ENCODE data around the gene MOCS3.

MOCS3 gene

GRCh38 chr20:50992733-50993457, 34.3 kb downstream of the MOCS3 start:
- ChIA-PET CTCF (interaction anchor here (0.6 to 14.9 kb wide), 59 partner anchors 8 to 1090 kb away, joined by 3 to 626 read pairs (median 4); partner anchors contain the start of gene BCAS4), POLR2A (no interaction called here)
- TF ChIP-seq CTCF (IDR thresholded peaks at IDR 0.05; ENCODE audit: insufficient read depth, low read length, missing control alignments) = peak; percentile 57
- no peak for DNase-seq (ENCODE audit: low read depth, low spot score)
- no peak overlapping the region for H3K4me3 ChIP-seq (ENCODE audit: low read depth, low read length)

DNA sequence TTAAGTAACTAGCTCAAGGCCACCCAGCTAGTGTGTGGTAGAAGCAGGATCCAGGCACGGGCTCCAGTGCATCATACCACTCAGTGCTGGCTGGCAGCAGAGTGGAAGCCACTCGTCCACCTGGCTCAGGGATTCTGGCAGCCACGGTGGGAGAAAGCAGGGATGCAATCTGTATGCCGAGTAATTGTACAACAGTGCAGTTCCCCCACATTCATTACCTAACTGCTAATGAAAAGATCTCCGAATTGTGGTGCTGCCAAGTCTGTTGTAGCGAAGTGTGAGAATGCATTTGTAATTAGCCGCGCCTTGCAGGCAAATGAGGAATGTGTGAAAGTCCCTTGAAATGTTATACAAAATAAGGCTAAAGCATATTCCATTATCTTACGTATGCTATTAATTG, 35.3 kb downstream of the MOCS3 start:
- DNase-seq (ENCODE audit: low read depth, low spot score) = no peak
- CTCF ChIA-PET = interaction anchor here (0.7 to 14.9 kb wide), 19 partner anchors 11 to 629 kb away, joined by 3 to 626 read pairs (median 6); partner anchors contain the start of gene BCAS4
- no peak overlapping the region for H3K4me3 ChIP-seq (ENCODE audit: low read depth, low read length)
- no peak for TF ChIP-seq CTCF (IDR thresholded peaks at IDR 0.05; ENCODE audit: insufficient read depth, low read length, missing control alignments)
- POLR2A ChIA-PET = no interaction called here

DNA sequence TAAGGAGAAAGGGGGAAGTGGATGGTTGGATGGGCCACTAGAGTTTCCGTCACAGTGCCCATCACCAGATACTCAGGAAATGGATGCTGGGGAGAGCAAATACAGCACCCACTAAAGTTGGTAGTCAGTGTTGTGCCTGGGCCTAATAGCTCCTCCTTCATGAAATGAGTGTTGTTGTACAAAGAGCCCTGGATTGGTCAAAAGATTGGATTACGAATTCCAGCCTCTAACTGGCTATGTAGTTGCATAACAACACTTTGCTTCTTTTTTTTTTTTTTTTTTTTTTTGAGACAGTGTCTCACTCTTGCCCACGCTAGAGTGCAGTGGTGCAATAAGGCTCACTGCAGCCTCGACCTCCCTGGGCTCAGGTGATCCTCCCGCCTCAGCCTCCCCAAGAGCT, 36.9 kb downstream of the MOCS3 start:
- no peak for DNase-seq (ENCODE audit: low read depth, low spot score)
- TF ChIP-seq CTCF (IDR thresholded peaks at IDR 0.05; ENCODE audit: insufficient read depth, low read length, missing control alignments) = no peak
- no peak overlapping the region for H3K4me3 ChIP-seq (ENCODE audit: low read depth, low read length)
- ChIA-PET POLR2A (no interaction called here), CTCF (interaction anchor here (1.3 to 14.1 kb wide), 8 partner anchors 8 to 330 kb away, joined by 3 to 161 read pairs (median 18); no protein-coding TSS in a partner anchor)

DNA sequence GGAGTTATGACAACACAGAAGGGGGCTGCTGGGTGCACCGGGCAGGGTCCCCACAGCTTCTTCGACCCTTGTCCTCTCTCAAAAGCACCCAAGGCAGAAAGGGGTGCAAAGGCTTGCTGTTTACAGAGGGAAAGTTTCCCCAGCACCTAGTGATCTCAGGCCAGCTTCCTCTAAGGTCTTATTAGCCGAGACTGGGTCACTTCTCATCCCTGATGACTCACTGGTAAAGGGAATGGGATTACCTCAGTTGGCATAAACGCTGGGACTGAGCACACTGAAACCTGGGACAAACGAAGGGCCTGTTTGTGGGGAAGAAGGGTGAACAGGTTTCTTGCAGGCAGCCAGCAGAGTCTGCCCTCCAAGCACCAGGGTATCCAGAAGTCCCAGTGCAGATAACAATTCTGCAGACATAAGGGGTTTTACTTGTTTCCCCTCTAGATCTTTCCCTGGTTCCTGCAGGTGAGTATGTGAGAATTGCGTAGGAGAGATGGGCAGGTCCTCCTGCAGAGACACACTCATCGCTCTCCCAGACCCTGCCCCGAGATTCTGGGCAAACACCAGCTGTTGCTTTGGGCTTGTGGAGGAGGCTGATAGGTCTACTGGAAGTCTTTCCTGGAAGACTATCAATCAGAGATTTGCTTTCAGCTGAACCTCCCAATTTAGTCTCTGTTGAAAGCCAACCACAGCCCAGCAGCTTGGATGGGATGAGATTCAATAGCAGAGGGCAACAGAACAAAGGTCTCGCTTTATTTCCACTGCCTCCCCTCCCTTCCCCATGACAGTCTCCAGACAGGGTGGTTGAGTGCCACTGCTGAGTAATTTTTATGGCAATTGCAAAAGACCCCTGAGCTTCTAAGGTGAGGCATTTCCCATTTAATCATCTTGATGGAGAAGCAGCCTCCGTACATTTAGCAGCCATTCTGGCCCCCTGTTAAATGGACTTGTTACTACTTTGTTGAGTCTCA, 38.6 kb downstream of the MOCS3 start:
- no peak for DNase-seq (ENCODE audit: low read depth, low spot score)
- POLR2A ChIA-PET = no interaction called here
- TF ChIP-seq CTCF (IDR thresholded peaks at IDR 0.05; ENCODE audit: insufficient read depth, low read length, missing control alignments) = no peak
- CTCF ChIA-PET = interaction anchor here (1.0 to 14.1 kb wide), 13 partner anchors 9 to 598 kb away, joined by 3 to 161 read pairs (median 10); no protein-coding TSS in a partner anchor
- no peak overlapping the region for H3K4me3 ChIP-seq (ENCODE audit: low read depth, low read length)

DNA sequence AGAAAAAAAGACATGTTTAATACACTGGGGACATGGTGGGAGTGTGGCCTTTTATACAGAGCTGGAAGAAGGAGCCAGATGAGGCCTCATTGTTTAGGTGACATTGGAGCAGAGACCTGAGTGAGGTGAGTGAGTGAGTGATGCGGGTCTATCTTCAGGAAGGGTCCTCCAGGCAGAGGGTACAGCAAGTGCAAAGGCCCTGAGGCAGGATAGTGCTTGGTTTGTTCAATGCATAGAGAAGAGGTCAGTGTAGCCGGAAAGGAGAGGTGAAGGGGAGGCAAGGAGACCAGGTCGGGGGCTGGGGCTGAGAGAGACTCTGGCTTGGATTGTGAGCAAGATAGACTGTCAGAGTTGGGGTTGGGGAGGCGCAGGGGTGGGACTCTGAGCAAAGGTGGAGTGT, 40.7 kb downstream of the MOCS3 start:
- no peak for TF ChIP-seq CTCF (IDR thresholded peaks at IDR 0.05; ENCODE audit: insufficient read depth, low read length, missing control alignments)
- no peak for DNase-seq (ENCODE audit: low read depth, low spot score)
- POLR2A ChIA-PET = no interaction called here
- CTCF ChIA-PET = interaction anchor here (1.6 to 4.5 kb wide), 4 partner anchors 12 to 311 kb away, joined by 3 to 38 read pairs (median 10); no protein-coding TSS in a partner anchor
- H3K4me3 ChIP-seq (ENCODE audit: low read depth, low read length) = no peak overlapping the region
